DMS 273 (cell line): ENCODE data around the gene PPM1G.
A peak's percentile ranks its signal among the peaks of the same experiment; 100 is the strongest.

Experiments used
- DNase-seq: peaks from one replicate; lab custom pipeline; 2025; ENCODE audit not compliant: unreplicated experiment; lab: John Stamatoyannopoulos, UW

The PPM1G gene

GRCh38 chr2:27412419-27413152, 3.2 kb upstream of the PPM1G start:
- no peak for DNase-seq

GRCh38 chr2:27408601-27409320, 630 bp downstream of the PPM1G start:
- peak; percentile 88 for DNase-seq

GRCh38 chr2:27407798-27408491, 1.4 kb downstream of the PPM1G start:
- peak; percentile 81 for DNase-seq

- DNase-seq, result no peak
Measured at GRCh38 chr2:27400348-27401135, 8.8 kb downstream of the PPM1G start.

GRCh38 chr2:27398962-27399361, 10.4 kb downstream of the PPM1G start:
- DNase-seq, result no peak

GRCh38 chr2:27393225-27393624, 16.2 kb downstream of the PPM1G start:
- no peak for DNase-seq

DNA sequence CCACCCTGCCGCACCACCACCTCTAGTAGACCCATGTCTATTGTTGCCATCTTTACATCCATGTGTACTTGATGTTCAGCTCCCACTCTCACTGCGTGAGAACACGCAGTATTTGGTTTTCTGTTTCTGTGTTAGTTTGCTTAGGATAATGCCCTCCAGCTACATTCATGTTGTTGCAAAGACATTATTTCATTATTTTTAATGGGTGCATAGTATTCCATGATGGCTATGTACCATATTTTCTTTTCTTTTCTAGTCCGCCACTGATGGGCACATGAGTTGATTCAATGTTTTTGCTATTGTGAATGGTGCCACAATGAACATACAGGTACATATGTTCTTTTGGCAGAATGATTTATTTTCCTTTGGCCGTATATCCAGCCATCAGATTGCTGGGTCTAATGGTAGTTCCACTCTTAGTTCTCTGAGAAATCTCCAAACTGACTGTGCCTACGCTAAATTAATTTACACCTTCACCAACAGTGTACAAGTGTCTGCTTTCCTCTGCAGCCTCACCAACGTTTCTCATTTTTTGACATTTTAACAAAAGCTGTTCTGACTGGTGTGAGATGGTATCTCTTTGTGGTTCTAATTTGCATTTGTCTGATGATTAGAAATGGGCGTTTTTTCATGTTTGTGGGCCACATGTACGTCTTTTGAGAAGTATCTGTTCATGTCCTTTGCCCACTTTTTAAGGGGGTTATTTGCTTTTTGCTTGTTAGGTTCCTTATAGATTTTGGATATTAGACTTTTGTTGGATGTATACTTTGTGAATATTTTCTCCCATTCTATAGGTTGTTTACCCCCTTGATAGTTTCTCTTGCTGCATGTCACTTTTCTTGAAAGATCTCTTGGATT, 18.3 kb downstream of the PPM1G start:
- DNase-seq, result no peak

DNA sequence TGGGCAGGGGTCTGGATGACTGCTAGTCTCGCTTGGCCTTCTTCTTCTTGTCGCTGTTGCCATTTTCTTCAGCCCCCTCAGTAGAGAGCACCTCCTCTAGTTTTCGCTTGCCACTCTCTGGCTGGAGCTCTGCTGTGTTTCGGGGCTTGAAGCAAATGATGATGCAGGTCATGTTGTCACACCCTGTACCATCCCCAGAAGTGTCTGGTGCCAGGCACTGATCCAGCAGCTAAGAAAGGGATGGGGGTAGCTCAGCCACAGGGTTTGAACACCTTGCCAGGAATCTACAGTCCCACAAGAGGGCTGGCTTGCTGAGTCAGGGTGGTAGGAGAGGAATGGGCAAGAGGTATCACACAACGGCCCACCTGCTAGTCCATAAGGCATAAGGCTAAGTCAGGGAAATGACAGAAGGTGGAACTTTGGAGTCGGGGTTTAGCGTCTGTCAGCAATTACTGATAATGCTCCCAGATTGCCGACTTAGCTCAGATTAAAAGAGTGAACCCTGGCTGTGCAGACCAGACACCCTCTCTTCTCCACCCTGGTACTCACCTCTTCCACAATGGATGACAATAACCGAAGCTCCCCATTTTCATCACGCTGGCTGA, 27.7 kb downstream of the PPM1G start:
- DNase-seq, result peak; percentile 97

DNA sequence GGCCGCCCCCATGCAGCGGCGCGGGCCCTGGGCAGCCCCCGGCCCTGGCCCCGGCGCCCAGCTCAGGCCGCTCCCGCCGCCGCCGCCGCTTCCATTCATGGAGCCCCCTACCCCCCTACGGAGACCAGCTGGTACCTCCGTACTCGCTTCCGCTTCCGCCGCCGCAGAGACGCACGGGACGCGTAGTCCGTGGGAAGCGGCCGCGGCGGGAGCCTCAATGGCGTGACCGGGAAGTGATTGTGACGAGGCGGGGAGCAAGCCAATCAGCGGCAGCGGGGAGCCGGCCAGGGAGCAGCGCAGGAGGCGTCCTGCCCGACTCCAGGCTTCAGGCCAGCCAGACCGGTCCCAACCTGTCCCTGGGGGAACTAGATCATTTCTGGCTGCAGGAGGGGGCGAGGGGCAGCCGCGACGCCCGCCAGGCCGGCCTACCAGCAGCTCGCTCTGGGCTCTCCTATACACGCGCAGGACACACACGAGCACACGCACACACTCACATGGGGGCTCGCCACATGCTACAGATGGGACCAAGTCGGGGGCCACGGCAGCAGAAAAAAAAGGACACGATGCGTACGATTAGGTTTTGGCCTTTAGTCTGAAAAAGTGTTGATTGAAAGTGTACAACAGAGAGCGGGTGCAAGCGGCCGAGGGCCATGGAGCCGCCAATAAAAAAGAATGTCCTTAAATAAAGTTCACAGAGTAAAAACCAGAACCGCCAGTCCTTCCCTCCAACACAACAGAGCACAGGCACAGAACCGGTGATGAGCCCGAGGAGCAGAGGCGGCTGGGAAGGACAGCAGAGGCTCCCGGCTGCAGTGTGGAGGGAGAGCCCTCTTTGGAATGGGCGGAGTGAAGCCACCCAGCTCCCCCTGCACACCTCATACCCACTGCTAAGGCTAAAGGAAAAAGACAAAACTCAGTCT, 28.5 kb downstream of the PPM1G start, which contains the start of gene ZNF513:
Gene ZNF513, minus strand, starts transcription at position 109 of the 920 bp plus-strand sequence. CDS start 208 bp downstream, outside the sequence.
- DNase-seq, result peak; percentile 99

DNA sequence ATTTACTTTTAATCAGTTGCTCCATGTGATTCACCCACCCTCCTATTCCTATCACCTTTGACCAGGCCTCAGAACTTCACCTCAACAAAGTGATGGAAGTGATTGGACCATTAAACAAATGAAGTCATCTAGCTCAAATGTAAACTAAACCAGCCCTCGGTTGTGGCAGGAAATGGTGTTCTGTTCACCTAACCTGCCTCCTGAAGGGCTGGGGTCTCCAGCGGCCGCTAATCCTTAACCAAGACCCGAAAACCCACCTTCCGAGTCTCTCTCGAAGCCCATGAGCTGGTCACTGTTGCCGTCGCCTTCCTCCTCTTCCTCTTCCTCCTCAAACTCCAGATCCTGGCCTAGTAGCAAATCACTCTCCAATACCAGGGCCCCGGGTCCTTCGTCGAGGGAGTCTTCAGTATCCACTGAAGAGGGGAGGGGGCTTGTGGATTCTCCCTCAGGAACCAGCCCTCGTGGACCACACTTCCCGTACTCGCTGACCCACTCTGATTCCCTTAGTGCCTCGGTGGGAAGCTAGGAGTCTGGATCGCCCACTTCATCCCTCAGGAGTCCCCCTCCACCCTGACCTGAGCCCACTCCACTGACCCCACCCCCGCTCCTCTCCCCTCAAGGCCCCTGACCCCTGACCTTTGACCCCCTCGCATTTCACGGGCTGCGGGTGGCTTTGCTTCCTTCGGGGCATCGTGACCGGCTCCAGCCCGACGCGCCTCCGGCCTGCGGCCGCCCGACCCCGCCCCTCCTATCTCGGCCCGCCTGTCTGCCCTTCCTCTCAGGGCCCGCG, 29.4 kb downstream of the PPM1G start:
- DNase-seq, result peak; percentile 63

DNA sequence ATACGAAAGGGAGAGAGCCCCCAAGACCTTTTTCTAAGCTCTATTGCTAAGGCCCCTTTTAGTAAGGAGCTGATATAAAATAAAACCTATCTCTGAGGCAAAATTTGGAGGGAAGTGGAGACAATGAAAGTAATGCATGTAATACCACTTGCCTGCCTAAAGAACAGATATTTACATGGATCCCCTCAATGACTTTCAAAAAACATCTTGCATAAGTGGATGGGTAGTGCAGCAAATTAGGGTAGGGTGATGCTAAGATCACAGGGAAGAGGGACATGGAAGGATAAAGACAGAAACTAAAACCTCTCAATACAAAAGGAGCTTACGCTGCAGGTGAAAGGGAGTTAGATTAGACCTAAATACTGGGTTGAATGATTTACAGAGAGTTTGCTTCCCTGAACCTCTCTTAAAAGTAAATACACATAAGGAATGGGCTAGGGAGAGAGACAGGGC, 30.0 kb downstream of the PPM1G start:
- DNase-seq, result no peak

- no peak for DNase-seq
Measured at GRCh38 chr2:27378809-27379290, 30.5 kb downstream of the PPM1G start.

GRCh38 chr2:27378096-27378808, 31.1 kb downstream of the PPM1G start:
- DNase-seq, result peak; percentile 69

GRCh38 chr2:27377618-27378095, 31.7 kb downstream of the PPM1G start:
- DNase-seq, result peak; percentile 55

GRCh38 chr2:27376866-27377617, 32.3 kb downstream of the PPM1G start:
- DNase-seq, result no peak
